ENCODE data around the gene SLC38A4. TPM values are rescaled to one million over a fixed set of nuclear protein-coding genes. Genes with fewer than 3 reads are reported as not detected.

Gene SLC38A4
- total and polyA plus RNA-seq, 10 donors = 0.07 to 0.91 (median 0.37) TPM; not detected in 2

DNA sequence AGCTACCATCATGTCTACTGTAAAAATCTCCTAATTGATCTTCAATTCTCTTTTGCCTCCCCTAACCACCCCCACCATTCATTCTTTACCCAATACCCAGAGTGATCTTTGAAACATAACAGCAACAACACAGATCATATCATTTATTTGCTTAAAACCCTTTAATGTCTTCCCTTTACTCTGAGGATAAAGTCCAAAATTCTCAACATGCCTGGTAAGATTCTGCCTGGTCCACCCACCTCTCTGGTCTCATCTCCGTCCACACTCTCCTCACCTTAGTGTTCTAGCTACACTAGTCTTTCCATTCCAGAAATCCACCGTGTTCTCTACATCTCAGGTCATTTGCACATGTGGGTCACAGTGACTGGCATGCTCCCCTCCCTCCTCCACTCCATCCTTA is 27.7 kb downstream of the SLC38A4 start:
- TF ChIP-seq POLR2AphosphoS5 (IDR thresholded peaks at IDR 0.05) = no peak
- TF ChIP-seq CTCF (IDR thresholded peaks at IDR 0.05 in 8 of 11, conservative IDR thresholded peaks at IDR 0.05 in 3 of 11) = no peak
- no peak for TF ChIP-seq POLR2A (IDR thresholded peaks at IDR 0.05)
- no peak for DNase-seq
- Histone ChIP-seq H3K27ac (no peak overlapping the region), H3K27me3 (replicated peaks in 1 of 7) (no peaks in the 10 kb centered on the region), H3K4me1 (no peaks in the 10 kb centered on the region), H3K9me3 (no peaks in the 10 kb centered on the region), H3K4me3 (no peak overlapping the region), H3K36me3 (no peaks in the 10 kb centered on the region)
- 76 to 90% (median 85%) methylated on average over 2 of the region's 2 CpGs for WGBS, 5 donors
- intact Hi-C loops (cut with DNase I; ENCODE audit: low total_unique reads) = no loop called here

- H3K27me3 ChIP-seq (replicated peaks in 1 of 7) = no peaks in the 10 kb centered on the region
- H3K4me3 ChIP-seq = no peak overlapping the region
- no peaks in the 10 kb centered on the region for H3K36me3 ChIP-seq
- no peak overlapping the region for H3K27ac ChIP-seq
- H3K4me1 ChIP-seq = no peaks in the 10 kb centered on the region
- 92 to 94% (median 94%) methylated on average over 4 of the region's 4 CpGs for WGBS, 5 donors
- intact Hi-C loops (cut with DNase I; ENCODE audit: low total_unique reads) = no loop called here
- DNase-seq = no peak
- TF ChIP-seq POLR2A (IDR thresholded peaks at IDR 0.05) (no peak), CTCF (IDR thresholded peaks at IDR 0.05 in 8 of 11, conservative IDR thresholded peaks at IDR 0.05 in 3 of 11) (no peak), POLR2AphosphoS5 (IDR thresholded peaks at IDR 0.05) (no peak)
- no peaks in the 10 kb centered on the region for H3K9me3 ChIP-seq
These were observed 29.8 kb downstream of the SLC38A4 start for GRCh38 chr12:46795988-46796387.

DNA sequence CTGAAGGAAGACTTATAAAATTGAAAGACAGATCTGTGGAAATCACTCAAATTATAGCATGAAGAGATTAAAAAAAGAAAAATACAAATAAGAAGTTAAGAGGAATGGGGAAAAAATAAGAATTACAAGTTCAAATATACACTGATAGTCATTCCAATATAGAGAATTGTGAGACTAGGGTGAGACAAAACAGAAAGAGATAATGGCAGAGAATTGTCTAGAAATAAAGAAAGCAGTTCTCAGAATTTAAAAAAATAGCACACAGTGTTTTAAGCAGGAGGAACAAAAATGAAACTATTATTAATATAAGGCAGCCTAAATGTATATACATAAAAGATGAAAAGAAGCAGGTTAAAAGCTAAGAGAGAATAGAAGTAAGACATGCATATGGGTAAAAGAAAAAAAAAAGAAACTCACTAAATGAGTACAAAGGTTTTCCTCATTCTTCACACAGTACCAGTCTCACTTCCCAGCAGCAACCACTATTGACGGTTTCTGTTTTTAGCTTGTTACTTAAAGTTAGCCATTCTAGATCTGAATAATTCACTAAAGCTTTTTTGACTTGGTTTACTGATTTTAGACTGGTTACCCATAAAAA is 31.1 kb downstream of the SLC38A4 start:
- intact Hi-C loops (cut with DNase I; ENCODE audit: low total_unique reads) = no loop called here
- no peak for DNase-seq
- 51 to 78% (median 68%) methylated on average over 1 of the region's 1 CpG for WGBS, 5 donors
- no peaks in the 10 kb centered on the region for H3K9me3 ChIP-seq
- H3K27ac ChIP-seq = no peak overlapping the region
- TF ChIP-seq POLR2AphosphoS5 (IDR thresholded peaks at IDR 0.05) (no peak), POLR2A (IDR thresholded peaks at IDR 0.05) (no peak)
- no peaks in the 10 kb centered on the region for H3K36me3 ChIP-seq
- no peaks in the 10 kb centered on the region for H3K4me1 ChIP-seq
- H3K4me3 ChIP-seq = no peak overlapping the region
- H3K27me3 ChIP-seq (replicated peaks in 1 of 7) = no peaks in the 10 kb centered on the region

DNA sequence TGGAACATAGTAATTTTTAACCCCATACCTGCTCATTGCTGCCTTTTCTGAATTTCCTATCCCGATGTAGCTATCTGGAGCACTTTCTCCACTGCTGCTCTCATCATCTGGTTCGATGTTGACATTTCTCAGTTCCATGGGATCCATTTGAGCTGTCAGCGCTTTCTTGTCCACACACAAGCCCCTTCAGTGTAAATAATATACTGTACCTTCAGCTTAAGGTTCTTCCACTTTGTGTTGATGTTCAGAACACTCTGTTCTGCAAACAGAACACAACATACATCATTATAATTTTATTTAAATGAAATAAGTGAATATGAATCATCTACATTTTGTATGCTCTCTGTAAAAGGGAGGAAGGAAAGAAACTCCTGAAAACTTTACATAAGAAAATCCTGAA is 32.9 kb downstream of the SLC38A4 start:
- WGBS, 5 donors = 63 to 97% (median 90%) methylated on average over 3 of the region's 3 CpGs
- intact Hi-C loops (cut with DNase I; ENCODE audit: low total_unique reads) = no loop called here
- Histone ChIP-seq H3K27me3 (replicated peaks in 1 of 7) (no peaks in the 10 kb centered on the region), H3K27ac (no peak overlapping the region), H3K4me1 (no peaks in the 10 kb centered on the region), H3K4me3 (no peak overlapping the region), H3K9me3 (no peaks in the 10 kb centered on the region), H3K36me3 (no peaks in the 10 kb centered on the region)
- no peak for TF ChIP-seq POLR2AphosphoS5 (IDR thresholded peaks at IDR 0.05)
- no peak for TF ChIP-seq CTCF (IDR thresholded peaks at IDR 0.05 in 8 of 11, conservative IDR thresholded peaks at IDR 0.05 in 3 of 11)
- no peak for TF ChIP-seq POLR2A (IDR thresholded peaks at IDR 0.05)
- DNase-seq = no peak

- no peaks in the 10 kb centered on the region for H3K9me3 ChIP-seq
- no peaks in the 10 kb centered on the region for H3K36me3 ChIP-seq
- 56 to 97% (median 83%) methylated on average over 1 of the region's 1 CpG for WGBS, 5 donors
- intact Hi-C loops (cut with DNase I; ENCODE audit: low total_unique reads) = no loop called here
- no peak for TF ChIP-seq CTCF (IDR thresholded peaks at IDR 0.05 in 8 of 11, conservative IDR thresholded peaks at IDR 0.05 in 3 of 11)
- TF ChIP-seq POLR2A (IDR thresholded peaks at IDR 0.05) = no peak
- TF ChIP-seq POLR2AphosphoS5 (IDR thresholded peaks at IDR 0.05) = no peak
- DNase-seq = no peak
- no peak overlapping the region for H3K4me3 ChIP-seq
- H3K4me1 ChIP-seq = no peaks in the 10 kb centered on the region
- no peak overlapping the region for H3K27ac ChIP-seq
- no peaks in the 10 kb centered on the region for H3K27me3 ChIP-seq (replicated peaks in 1 of 7)
These were observed 35.7 kb downstream of the SLC38A4 start for GRCh38 chr12:46790066-46790465.
